GM18519 (cell line): ENCODE measurements around the gene CTNNBIP1.

Source experiments
- ATAC-seq: cut with Tn5 transposase; IDR thresholded peaks from one replicate; pipeline ENCODE4 v1.9.1; 2021; ENCODE audit warnings: mild to moderate bottlenecking, moderate library complexity; ENCODE audit not compliant: unreplicated experiment, low FRiP score

CTNNBIP1 gene

DNA sequence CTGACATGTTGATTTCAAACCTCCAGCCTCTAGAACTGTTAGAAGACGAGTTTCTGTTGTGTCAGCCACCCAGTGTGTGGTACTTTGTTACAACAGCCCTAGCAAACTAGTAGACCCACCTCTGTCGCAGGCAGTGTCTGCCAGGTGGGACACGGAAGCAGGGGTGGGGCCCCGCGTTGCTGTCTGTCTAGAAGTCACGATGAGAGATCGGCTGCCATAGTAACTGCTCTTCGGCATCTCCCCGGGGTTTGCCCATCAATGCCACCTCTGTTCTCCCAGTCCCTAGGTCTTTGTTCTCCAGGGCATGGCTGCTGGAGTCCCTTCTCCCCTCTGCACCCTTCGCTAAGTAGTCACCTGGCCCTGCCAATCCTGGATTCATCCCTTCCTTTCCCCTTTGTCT is 71.1 kb downstream of the CTNNBIP1 start:
- no peak for ATAC-seq

DNA sequence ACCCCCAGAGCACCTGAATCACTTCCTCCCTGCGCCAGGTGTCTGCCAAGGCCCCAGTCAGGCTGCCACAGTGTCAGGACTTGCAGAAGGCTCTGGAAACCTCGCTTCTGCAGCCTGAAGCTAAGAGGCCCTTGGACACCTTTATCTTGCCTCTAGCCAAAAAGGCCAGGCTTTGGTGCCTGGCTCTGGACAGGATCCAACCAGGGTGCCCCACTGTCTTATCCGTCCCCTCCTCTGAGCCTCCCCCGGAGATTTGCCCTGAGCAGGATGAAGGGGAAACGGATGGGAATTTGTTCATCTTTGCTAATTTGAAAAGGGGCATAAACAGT is 73.5 kb downstream of the CTNNBIP1 start:
- ATAC-seq, result no peak

DNA sequence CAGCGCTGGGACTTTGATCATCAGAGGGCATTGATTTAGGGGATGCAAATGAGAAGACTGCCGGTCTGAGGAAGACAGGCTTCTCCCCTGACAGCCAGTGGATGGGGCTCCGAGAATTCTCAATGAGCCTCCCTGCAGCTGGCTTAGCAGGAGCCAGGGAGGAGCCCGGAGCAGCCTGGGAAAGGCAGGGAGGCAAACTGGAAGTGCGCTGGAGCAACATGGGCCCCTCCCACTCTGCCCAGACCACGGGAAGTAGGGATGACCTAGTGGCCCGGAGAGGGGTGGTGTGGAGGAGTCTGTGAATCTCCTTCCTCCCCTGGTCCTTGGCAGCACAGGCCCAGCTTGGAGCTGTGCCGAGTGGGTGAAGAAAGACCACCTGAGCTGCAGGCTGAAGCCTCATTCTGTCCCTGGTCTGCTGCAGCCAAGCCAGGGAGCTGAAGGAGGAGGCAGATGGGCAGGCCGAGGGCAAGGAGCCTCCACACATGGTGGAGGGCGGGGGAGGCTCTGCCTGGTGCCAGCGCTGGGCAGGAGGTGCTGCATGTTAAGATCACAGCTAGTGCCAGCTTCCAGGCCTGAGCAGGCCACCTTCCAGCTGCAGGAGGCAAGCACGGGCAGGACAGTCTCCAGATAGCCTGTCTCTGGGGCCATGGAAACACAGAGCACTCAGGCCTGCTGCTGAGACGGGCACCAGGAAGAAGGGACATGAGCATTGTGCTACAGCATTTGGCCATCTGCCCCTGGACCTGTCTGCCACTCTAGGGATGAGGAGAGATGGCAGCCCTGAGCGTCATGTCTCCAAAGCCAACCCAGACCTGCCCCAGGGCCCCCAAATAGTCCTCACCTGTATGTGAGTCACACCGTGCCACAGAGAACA is 74.1 kb downstream of the CTNNBIP1 start:
- ATAC-seq, result no peak

DNA sequence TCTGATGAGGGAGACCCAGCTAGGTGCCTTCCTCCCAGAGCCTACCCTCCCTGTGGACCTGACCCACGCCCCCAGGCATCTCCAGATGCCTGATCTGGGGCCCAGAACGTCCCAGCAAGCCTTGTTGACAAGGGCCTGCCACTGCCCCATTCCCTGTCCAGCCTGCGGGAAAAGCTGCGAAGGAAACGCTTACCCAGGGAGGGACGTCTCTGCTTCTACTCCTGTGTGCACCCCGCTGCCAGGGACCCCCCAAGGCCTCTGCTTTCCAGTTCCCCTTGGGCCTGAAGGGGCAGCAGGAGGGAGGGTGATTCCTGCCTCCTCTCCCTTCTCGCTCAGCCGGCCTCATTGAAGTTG is 74.7 kb downstream of the CTNNBIP1 start:
- no peak for ATAC-seq

DNA sequence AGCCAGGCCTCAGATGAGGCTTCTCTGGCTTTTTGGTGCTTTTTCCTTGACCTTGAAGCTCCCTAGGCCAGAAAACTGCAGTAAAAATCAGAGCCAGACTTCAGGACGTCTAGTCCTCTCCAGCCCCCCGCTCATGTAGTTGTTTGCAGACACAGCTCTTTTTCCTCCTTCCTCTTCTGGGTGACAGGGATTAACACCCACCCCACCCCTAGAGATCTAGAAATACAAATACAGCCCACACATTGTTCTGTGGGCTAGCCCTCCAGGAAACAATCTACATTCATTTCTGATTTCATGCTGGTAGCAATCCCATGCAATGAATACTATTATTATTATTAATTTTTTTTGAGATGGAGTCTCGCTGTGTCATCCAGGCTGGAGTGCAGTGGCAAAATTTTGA is 76.4 kb downstream of the CTNNBIP1 start:
- ATAC-seq, result no peak

DNA sequence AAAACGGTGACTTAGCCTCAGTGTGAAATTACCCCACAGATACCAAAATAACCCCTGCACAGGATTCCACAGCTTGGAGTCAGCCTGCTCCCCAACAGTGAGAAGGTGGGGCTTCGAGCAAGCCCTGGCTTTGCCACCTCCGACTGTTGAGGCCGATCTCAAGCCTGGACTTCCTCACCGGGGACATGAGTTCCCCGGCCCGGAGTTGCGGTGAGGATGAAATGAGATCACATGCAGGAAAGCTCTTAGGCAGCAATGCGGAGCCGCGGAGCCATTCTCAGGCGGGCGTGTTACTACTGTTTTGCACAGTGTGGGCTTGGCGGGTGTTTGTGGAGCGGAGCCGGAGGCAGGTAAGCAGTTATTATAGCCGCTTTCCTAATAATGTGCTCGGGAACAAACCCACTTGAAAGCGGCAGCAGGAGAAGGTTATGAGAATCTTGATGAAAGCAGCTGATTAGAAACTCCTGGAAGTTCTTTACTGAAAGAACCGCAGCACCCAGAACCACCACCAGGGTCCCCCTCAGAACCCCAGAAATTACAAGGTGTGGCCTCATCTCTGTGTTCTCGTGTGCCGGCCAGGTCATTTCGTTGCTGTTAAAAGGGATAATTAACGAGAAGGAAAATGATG is 82.4 kb downstream of the CTNNBIP1 start:
- ATAC-seq, result no peak

DNA sequence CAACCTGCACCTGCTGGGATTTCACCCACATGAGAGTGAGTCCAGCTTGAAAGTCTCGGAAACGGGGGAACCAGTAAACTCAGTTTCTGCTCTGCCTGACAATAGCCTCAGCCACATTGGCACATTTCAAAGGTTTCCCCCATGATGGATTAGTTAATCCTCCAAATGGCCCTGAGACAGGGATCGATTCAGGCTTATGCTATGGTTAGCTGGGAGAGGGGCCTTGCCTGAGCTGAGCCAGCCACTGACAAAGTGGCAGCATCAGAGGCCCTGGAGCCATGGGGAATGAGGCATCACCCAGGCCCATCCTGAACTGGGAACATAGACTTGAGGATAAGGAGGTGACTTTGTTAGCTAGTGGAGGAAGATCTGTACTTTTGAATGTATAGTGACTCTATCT is 83.5 kb downstream of the CTNNBIP1 start:
- no peak for ATAC-seq

DNA sequence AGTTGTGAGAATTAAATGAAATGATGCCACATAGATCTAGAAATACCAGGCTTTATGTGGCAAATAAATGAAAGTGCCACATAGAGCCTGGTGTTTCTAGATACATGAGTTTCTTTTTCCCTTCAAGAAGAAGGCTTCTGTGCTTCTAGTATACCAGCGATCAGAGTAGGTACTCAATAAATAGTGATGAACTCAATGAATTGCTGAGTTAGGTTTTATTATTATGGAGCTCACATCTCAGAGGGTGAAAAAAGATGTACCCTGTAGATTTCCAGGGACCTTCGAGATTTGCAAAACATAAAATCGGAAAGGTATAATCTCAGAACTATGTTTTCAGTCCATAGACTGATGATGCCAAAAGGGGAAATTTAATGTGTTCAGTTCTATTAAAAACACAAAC is 84.0 kb downstream of the CTNNBIP1 start:
- ATAC-seq, result no peak

DNA sequence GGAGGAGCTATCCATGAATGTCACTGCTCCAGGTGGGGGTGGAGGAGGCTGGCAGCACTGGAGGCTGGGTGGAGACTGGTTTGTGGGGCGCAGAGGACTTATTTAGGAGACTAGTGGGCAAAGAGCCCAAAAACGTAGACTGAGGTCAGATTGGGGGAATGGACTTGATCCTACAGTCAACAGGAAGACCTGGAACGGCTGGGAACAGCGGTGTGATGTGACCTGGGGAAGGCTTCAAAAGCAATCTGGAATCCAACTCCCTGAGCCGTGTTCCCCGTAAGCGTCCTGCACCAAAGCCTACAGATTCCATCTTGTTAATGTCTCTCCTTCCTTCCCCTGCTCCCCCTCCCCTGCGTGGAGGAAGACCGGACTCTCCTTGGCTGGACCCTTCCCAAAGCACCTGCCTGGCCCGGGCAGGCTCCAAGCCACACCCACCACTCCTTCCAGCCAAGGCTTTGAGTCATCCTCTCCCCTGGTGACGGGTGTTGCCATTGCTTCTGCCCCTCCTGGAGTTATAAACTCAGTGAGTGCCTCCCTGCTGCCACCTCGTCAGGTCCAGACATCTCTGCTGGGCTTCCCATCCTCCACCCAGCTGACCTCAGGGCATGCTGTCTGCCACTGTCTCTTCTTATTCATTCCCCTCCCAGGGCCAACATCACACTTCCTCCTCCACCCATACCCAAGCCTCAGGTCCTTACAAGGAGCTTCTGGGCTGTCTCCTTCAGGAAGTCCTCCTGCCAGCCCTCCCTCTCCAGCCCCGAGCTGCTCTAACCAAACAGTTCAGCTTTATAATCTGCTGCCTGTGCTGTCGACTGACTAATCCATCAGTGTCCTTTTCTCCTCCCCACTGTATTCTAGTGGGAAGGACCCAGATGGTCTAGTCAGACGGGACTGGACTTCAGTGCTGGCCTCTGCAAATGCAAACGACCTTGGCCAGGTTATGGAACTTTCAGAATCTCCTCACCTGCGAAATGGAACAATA is 84.7 kb downstream of the CTNNBIP1 start:
- no peak for ATAC-seq

DNA sequence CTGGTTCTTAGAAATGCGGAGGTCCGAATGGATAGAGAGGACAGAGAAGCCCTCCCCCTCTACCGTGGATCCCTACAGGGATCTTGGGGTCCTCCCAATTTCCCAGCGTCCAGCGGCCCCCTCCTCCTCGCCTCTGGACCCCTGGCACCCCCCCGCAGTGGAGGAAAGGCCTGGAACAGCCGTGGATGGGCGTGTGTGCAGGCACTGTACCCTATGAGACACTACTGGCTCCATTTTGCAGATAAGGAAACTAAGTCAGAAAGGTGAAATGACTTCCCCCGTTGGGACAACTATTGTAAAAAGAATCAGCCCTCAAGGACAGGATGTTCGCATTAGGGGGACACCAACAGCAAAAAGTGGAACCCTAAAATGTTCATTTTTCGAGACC is 85.4 kb downstream of the CTNNBIP1 start:
- no peak for ATAC-seq

DNA sequence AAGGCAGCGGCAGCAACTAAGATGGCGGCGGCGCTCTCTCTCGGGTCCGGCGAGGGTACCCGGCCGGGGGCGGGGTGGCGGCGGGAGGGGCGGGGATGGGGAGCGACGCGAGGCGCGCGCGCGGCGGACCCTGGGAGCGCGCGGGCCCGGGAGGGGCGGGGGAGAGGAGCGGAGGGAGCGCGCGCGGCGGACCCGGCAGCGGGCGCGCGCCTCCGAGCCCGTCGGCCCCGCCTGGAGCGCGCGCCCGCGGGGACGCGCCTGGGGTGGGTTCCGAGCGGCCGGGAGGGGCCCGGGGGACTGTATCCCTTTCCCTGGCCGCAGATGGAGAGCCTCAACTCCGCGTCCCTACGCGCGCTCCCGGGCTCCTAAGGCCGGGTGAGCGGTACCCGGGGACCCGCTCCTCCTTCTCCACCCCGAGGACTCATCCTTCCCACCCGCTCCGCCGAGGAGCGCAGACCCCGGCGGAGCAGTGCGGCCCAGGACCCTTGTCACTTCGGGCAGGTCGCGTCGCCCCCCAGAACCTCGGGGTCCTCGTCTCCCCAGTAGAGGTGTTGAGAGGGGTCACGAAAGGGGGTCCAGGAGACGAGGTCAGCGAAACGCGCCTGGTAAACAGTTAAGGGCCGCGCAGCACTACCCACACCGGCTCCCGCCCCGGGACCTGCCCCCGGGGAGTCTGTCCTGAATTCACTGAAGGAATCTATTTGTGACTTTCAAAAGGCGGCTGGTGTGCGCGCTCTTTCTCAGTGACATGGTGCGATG is 85.9 kb downstream of the CTNNBIP1 start, which contains the start of gene CLSTN1:
Gene CLSTN1 (minus strand): TSS at position 23 of the 759 bp plus-strand sequence. CDS start 232 bp downstream, outside the sequence.
- ATAC-seq, result peak; percentile 42

DNA sequence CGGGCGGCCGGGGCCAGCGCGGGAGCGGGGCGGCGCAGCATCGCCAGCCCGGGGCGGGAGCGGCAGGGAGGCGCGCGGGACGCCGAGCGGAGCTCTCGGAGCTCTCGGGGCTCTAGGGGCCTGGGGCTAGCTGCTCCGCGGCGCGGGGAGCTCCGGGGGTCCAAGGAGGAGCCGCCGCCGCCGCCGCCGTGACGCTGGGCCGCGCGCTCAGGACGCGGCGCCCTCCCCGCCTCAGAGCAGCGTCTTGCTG is 86.5 kb downstream of the CTNNBIP1 start:
- ATAC-seq, result peak; percentile 7

DNA sequence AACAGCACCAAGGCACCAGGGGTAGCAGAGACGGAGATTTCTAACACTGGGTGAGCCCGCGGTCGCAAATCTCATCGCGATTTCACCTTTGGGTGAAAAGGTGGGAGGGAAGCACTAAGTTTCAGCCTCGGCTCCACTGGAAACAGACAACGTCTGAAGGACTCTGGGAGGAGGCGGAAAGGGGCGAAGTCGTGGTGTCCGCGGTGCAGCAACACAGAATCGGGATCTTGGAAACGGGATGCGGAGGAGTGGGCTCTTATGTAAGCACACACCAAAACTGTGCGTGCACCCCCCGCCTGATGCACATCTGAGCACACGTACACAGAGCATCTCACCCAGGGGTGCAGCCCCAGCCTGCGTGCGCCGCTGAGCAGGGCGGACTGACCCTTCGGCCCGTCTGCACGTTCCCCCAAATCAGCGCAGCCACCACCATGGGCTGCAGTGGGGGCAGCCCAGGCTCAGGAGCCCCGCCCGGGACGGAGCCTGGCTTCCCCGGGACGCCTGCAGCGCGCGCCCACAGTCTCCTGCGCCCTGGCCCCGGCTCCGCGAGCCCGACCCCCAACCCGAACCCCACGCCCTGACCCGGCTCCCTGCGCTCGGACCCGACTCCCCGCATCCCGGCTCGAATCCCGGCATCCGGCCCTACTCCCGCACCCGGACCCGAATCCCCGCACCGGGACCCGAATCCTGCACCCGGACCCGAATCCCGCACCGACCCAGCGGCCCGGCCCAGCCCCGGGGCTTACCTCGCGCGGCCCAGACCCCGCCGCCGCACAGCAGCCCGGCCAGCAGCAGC is 87.0 kb downstream of the CTNNBIP1 start:
- no peak for ATAC-seq

DNA sequence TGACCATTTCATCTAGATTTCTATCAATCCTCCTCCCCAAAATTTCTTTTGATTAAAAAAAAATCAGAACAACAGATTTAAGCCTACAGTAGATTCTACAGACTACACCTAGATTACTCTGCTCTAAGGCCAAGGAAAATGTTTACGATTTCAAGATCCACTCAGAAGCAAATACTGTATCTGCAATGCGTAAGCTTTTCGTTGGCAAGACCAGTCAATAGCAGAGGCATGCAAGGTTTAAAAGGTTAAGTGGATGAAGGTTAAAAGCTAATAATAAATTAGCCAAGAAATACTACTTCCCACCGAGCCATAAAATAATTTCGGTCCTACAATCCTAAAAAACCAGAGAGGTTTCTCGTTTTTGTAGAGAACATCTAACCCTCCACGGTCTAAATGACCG is 87.6 kb downstream of the CTNNBIP1 start:
- ATAC-seq, result no peak

DNA sequence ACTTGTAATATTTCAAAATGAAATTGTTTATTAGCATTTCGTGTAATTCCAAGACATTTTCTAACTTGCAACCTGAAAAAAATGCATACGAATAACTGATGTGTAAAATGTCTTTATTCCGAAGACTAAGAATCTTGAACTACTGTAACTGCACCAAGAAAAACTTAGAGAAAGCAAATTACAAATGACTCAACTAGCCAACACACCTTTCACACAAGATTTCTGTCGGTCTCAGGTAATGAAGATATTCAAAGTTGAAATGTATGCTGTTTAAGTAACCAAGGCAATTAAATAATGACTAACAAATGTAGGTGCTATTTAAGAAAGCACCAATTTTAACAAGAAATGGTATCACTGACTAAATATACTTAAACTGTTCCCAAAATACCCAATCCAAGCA is 88.4 kb downstream of the CTNNBIP1 start:
- ATAC-seq, result no peak

DNA sequence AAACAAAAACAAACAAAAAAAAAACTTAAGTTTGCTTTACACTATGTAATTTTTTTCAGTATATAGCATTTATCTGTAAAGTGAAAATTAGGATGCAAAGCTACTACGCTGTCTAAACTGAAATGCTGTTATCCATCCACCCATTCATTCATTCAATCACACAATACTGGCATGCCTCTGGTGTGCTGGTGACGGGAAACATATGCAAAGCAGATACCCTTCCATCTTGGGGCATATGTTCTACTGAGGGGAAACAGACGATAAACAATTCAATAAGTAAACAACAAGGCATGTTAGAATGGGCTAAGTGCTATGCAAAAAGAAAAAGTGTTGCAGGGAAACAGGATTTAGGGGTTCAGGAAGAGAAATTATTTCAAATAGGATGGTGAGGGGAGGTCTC is 89.5 kb downstream of the CTNNBIP1 start:
- no peak for ATAC-seq

DNA sequence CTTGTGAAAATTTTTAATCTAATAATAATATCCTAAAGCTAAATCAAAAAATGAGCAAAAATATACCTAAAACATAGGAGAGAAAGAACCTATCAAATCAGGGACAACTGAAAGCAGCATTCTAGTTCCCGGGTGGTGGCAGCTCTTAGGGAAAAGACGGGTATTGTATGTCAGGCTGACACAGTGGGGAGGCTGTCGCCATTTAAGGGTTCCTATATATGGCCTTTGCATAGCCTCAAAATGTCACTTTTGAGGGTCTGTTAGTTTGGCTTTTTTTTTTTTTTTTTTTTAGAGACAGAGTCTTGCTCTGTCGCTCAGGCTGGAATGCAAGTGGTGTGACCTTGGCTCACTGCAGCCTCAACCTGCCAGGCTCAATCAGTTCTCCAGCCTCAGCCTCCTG is 92.3 kb downstream of the CTNNBIP1 start:
- ATAC-seq, result no peak

DNA sequence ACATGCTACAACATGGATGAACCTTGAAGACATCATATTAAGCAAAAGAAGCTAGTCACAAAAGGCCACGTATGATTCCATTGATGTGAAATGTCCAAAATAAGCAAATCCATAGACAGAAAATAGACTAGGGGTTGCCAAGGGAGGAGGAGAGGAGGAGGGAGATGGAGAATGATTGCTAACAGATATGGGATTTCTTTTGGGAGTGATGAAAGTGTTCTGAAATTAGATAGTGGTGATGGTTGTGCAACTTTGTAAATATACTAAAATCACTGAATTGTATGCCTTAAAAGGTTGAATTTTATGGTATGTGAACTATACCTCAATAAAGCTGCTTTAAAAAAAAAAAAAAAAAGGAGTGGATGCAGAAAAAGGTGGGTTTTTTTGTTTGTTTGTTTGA is 93.9 kb downstream of the CTNNBIP1 start:
- ATAC-seq, result no peak

DNA sequence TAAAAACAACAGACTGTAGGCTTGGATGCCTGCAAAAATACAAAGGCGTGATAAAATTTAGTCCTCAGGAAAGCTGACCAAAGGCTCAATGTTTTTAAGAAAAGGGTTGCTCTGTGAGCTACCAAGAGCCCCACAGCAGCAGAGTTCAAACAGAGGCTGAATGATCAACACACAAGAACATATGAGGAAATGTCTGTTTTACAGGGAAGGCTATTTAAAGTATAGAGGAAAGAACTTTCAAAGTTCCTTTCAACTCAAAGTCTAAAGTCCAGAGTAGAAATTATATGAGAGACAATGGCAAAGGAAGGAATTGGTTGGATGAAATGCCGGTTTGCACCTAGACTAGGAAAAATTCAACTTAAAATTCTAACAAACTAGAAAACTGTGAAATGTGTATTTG is 94.9 kb downstream of the CTNNBIP1 start:
- no peak for ATAC-seq

DNA sequence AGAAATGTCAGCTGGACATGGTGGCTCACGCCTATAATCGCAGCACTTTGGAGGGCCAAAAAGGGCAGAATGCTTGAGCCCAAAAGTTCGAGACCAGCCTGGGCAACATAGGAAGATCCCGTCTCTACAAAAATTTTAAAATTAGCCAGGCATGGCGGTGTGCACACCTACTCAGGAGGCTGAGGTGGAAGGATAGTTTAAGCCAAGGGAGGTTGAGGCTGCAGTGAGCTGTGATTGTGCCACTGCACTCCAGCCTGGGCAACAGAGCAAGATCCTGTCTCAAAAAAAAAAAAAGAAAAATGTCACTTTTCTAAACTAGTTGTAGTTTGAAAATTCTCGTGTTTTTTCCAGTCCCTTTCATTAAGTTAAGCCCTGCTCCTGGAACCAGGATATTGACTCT is 95.5 kb downstream of the CTNNBIP1 start:
- no peak for ATAC-seq
